ENCODE measurements around the gene PPP1R13L.
"Not testable (repeated sequence)": the region's sequence is repeated elsewhere in the genome, so short reads cannot be mapped to it uniquely, and the experiment has no call there.

PPP1R13L gene

GRCh38 chr19:45345506-45345860 lies 59.4 kb downstream of the PPP1R13L start:
- DNase-seq (ENCODE audit: low read depth): no peak

- no peak for DNase-seq (ENCODE audit: low read depth)
These were observed 60.0 kb downstream of the PPP1R13L start for GRCh38 chr19:45344621-45345505.

- DNase-seq (ENCODE audit: low read depth): no peak
These were observed 62.0 kb downstream of the PPP1R13L start for GRCh38 chr19:45342911-45343310.

- no peak for DNase-seq (ENCODE audit: low read depth)
These were observed 63.9 kb downstream of the PPP1R13L start for GRCh38 chr19:45340899-45341453.

GRCh38 chr19:45340232-45340898 lies 64.5 kb downstream of the PPP1R13L start, which contains the start of gene KLC3:
TSS of gene KLC3 (plus strand) at chr19:45340750. CDS start at chr19:45345542, 4,792 bp downstream.
- no peak for DNase-seq (ENCODE audit: low read depth)

- DNase-seq (ENCODE audit: low read depth): no peak
These were observed 65.2 kb downstream of the PPP1R13L start for GRCh38 chr19:45339629-45340028.

- no peak for DNase-seq (ENCODE audit: low read depth)
These were observed 68.1 kb downstream of the PPP1R13L start for GRCh38 chr19:45336696-45337251.

- DNase-seq (ENCODE audit: low read depth): not testable (repeated sequence)
These were observed 70.0 kb downstream of the PPP1R13L start for GRCh38 chr19:45334881-45335280.

GRCh38 chr19:45333609-45334303 lies 71.1 kb downstream of the PPP1R13L start:
- DNase-seq (ENCODE audit: low read depth): no peak

GRCh38 chr19:45331411-45331810 lies 73.5 kb downstream of the PPP1R13L start:
- DNase-seq (ENCODE audit: low read depth): no peak

Data from GM04503 (cell line).